Stimulated activated CD8-positive, alpha-beta memory T cell treated with anti-CD3 and anti-CD28 coated beads, Interleukin-7, amount 100 ng/mL, for 48 hours (primary cell): ENCODE measurements around the gene NDRG3.

Experiments used
- DNase-seq, 2 donors: peaks; one replicate each; pipeline ENCODE4 v3.0.0-alpha.2; 2020; ENCODE audit warnings: low read depth in 1 of 2; ENCODE audit errors: extremely low read depth in 1 of 2

Gene NDRG3

DNA sequence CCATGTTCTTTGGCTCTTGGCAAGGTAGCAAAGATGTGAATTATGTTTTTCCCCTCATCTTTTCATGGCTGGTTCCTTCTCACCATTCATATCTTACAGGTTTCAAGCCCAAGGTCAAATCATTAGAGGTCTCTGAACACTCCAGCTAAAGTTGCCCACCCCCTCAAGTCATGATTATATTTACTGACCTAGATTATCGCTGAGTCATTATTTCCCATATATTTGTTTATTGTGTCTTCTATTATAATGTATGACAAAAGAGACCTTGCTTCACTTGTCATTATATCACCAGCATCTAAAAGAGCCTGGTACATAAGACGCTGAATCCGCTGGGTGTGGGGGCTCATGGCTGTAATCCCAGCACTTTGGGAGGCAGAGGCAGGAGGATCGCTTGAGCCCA is 15.2 kb upstream of the NDRG3 start:
- DNase-seq, result no peak

DNA sequence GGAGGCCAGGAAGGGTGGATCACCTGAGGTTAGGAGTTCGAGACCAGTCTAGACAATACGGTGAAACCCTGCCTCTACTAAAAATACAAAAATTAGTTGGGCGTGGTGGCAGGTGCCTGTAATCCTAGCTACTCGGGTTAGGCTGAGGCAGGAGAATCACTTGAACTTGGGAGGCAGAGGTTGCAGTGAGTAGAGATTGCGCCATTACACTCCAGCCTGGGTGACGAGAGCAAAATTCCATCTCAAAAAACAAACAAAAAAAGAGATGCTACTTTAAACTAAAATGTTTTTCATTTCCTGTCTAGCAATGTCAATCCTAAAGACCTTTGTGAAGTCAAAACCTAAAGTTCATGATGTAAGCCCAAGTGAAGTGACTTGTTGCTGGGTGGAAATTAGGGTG is 14.8 kb upstream of the NDRG3 start:
- DNase-seq, result no peak

DNA sequence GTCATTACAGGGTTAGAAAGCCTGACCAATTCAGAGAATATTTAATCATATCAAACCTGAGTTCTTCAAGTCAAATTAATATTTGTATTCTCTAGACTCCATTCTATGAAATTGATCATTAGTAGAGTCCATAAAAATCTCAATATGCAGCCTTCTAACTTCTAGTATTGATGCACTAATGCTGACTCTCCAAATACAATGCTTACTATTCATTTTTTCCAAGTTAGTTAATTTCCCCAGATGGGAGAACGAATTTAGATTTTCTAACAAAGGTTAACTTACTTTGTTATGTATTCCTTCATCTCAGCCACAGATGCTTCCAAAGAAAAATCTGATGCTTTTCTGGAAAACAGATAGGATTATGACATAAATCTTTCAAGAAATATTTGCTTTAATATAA is 12.4 kb upstream of the NDRG3 start:
- no peak for DNase-seq

DNA sequence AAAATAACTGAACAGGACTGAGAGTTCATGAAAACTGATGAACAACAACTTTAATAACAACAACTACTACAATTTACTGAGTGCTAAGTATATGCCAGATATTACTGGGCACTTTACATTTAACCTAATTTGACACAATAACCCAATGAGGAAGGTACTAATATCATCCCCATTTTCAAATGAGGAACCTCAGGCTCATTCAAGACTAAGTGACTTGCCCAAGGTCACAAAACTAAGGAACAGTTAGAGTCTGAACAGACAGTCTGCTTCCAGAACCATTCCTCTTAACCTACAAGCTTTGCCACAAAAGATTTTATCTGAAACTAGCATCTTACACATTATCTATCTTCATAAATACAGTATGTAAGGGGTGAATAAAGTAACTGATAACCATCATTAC is 10.6 kb upstream of the NDRG3 start:
- no peak for DNase-seq

DNA sequence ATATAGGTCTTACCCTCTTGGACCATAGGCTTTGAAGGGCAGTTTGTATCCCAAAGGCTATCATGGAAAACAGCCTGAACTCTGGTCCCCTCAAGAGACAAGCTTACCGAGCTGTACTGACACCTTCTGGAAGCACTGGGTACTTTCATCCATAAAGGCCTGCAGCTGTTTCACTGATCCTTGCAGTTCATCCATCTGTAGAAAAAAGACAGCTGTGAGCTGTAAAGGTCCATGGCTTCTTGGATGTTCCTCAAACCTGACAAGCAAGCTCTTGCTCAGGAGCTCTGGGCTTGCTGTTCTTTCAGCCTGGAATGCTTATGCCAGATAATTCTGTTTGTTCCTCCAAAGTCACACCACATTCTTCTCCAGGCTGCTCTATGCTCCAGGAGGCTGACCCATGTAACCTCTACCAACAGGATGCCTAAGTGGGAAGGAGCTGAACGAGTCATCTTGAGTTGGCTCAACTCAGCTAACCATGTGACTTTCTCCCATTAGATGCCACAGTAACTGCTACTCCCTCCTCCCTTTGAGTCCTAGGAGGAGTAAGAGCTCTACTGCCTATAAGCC is 8.8 kb upstream of the NDRG3 start:
- DNase-seq, result peak in 1 of 2 donors; percentile 10

DNA sequence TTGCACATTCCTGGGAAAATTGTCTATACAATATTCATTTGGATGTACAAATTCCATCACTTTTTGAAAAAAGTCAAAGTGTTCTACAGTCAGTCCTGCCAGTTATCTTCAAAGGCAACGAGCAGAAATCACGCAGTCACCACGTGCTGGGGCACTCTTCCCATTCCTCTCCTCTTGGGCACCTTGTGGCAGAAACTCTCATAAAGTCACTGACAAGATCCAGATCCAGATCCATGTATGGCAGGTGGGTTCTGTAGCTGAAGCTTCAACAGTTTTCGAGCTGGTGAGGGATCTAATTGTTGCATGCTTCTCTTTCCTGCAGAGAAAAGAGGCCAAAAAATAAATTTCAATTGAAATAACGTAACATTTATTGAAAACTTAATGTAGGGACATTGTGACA is 6.7 kb upstream of the NDRG3 start:
- DNase-seq, result no peak

DNA sequence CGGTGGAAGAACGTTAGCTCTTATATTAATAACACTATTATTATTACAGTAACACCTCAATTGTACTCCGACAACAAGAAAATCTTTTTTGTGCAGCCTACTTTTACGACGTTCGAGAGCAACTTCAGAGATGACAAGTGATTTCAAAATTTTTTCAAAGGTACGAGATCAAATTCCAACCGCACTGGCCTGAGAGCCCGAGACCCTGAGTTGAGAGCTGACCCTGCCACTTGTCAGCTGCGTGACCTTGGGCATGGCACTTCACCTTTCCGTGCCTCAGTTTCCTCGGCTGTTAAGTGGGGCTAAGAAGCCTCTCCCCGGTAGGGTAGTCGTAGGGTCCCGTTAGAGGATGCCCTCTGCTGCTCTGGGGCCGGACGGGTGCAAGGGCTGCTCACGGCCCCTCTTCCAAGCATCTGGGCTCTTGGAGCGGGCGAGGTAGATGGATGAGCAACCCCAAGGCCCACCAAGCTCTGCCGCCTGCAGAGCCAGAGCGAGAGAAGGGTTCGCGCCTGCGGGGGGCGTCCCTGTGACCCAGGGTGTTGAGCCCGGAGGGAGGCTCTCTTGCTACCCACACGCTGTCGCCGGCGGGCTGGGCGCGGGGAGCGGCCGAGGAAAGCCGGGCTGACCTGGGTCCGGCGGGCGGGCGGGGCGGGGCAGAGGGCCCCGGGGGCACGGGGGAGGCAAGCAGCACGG is 510 bp downstream of the NDRG3 start:
- peak; percentile 10 to 11 for DNase-seq

DNA sequence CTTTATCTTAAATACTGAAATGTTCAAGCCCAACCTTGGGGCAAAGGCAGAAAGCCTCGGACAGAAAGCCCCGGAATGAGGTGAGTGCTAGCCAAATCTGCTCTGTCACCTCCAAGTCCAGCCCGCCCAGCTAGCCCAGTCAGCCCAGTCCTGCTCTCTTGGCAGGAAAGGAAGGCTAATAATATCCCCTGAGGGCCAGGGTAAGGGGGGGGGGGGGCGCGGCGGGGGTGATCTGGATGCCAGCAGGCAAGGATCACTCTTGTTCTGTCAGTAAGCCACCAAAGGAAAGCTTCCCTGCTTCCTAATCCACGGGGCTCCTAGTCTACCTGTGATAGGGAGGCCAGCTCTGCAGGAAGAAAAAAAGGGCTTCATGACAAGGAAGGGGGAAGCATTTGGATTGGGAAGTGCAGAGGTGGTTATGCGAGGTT is 1.1 kb downstream of the NDRG3 start:
- DNase-seq, result no peak

DNA sequence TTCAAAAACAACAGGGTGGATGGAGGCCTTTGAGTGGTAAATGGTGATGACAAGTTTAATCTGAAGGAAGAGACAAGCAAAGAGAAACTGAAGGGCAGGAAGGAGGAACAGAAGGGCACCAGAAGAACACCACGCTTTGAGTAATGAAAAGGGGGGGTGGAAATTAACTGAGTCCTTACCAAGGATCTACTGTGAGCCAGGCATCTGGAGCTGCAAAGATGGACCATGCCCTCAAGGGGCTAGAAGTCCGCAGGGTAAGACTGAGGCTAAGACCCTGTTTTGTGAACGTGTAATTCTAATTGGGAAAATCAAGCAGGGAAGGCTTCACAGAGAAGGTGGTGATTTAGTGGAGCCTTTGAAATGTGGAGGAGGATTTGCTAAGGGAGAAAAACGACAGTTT is 1.6 kb downstream of the NDRG3 start:
- no peak for DNase-seq

DNA sequence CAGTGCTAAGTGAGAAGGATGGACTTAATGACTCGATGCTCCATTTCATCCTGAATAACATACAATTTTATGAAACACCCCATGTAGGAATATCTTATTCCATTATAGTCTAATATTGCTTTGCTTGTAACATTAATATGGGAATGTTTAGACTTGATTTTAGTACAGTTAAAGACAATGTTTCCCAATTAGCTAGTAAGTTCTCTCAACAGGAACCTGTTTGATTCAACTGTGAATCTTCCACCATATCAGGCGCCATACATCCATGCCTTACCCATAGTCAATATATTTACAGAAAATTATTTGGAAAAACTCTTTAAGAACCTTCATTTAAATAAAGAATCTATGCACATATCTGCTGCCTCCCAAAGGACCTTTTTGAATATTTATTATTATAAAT is 3.3 kb downstream of the NDRG3 start:
- no peak for DNase-seq

DNA sequence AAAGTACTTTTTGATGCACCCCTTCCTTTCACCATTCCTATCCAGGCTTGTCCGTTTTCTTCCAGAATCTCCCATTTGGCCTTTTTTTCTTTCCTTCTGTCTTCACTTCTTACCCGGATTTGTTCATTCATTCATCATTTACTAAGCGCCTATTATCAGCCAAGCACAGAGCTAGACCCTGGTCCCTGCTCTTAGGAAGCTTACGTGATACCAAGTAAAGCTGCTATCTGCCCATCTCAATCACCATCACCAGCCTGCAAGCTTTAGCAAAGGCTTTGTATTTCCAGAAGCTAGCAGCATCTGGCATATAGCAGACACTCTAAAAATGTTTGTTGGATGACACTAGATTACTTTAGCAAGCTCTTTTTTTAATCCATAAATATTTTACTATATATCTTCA is 4.8 kb downstream of the NDRG3 start:
- DNase-seq, result no peak

DNA sequence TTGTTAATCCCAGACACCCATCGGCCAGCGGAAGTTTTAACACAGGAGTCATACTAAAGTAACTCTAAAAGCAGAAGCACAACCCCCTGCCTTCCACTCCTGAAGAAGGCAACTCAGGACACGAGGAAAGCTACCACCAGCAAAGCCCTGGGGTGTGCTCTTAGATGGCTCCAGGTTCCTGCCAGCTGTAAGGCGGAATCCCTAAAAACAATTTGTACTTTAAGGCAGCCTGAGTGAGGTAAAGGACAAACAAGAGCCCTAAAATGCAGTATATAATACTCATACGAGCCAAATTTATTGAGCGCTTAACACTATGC is 8.7 kb downstream of the NDRG3 start:
- DNase-seq, result no peak

DNA sequence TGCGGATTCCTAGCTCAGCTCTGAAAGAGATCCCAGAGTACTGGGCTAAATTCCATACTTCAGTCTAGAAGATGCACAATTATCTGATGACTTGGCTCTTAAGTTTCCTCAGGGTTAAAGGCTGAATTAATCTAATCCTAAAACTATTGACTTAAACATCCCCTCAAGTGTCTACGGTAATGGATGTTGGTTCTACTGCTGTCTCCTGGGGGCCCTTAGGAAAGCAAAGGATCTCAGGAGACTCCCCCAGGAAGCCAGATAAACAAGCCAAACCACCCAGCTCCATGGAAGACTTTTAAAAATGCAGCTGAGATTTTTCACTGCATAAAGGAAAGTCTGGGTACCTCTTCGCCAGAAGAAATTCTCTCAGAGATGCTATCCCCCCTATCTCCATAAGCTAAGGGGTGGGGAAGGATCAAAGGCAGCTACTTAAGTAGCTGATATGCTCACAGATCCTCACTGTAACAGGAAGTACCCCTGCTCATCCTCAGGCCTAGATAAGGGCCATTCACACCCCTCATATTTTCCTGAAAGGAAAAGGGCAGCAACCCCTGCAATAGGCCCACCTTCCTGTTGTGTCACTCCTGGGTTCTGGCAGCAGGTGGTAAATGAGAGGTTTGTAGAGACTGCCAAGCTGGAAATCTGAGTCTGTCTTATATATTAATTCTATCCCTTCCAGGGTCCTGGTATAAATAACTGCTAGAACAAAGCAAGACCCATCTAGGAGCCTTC is 9.3 kb downstream of the NDRG3 start:
- no peak for DNase-seq

DNA sequence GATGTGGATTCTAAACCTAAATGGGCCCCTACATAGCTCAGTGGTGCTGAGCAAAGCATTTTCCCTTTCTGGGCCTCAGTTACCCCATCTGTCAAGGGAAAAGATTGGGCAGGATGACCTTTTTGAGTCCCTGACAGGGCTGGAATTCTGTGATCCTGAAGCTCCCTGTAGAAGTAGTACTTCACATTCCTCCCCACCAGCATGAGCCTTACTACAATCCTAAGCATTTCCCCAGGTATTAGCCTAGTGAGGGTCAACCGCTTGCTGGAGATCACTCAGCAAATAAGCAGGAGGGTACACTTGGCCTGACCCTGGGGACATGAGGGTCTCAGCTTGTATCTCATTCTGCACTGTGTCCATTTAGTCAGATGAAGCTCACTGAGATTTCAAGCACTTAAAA is 13.4 kb downstream of the NDRG3 start:
- DNase-seq, result no peak

DNA sequence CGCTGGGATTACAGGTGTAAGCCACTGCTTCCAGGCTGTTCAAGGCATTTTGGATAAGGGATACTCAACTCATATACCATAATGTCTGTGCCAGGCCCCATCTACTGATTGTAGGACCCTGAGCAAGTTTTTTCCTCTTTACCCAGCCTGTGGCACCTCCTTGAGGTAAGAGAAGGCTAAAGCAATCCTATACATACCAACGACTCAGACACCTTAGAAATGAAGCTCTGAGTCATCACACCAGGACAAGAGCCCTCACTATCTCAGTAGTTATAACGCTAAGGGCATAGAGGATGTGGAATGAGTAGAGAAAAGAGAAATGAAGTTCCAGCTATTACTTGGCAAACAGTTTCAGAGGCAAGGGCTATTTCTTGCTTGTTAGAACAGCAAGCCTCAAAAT is 16.9 kb downstream of the NDRG3 start:
- DNase-seq, result peak in 1 of 2 donors; percentile 5

DNA sequence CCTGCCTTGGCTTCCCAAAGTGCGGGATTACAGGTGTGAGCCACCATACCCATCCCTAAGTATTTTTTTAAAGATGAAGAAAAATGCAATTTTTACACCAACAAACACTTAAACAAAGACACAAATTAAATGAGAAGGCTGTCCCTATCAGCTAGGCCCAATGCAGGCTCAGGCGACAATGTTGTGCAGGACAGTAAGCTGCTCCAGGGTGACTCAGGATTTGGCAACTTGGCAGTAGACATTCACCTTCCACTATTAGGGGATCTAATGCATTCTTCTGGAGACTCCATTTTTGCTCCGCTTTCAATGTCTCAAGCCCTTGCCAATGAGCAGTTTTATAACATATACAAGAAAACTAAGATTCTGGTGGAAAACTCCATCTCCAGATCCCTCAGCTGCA is 19.7 kb downstream of the NDRG3 start:
- DNase-seq, result no peak

DNA sequence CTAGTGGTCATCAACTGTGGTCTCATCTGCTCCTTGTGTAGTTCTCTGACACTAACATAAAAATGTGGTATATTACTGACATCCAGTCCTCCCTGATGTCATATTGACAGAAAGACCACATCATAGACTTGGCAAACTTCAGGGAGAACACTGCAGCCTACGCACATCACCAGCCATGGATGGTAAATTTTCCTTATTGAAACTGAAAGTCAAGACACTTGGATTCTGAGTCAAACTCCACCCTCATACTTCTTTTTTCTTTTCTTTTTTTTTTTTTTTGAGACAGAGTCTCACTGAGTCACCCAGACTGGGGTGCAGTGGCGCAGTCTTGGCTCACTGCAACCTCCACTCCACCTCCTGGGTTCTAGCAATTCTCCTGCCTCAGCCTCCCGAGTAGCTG is 25.4 kb downstream of the NDRG3 start:
- no peak for DNase-seq

DNA sequence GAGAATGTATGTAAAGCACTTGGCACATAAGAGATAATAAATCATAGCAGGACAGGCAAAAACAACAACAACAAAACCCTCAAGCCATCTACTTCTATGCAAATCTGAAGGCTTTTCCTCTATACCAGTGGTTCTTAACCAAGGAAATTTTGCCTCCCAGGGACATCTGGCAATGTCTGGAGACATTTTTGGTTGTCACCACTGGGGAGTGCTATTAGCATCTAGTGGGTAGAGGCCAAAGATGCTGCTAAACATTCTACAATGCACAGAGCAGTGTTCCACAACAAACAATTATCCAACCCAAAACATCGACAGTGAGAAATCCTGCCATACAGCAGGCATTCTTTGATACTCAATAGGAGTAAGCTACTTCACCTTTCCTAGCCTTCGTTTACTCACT is 28.2 kb downstream of the NDRG3 start:
- DNase-seq, result no peak

DNA sequence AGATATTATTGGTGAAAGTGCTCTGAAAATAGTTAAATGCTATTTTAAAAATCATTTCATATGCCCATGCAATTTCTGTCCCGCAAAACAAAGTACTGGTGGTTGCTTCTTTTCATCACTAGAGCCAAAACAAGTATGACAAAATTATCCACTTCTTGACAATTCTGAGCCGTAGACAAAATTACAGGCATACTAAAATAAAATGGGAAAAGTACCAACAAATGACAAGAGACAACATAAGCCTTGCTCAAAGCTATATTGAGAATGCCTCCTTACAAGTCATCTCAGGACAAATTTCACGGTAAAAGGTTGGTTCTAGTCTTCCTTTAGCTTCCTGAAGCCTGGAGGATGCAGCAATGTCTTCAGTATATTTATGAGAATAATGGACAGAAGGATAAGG is 28.9 kb downstream of the NDRG3 start:
- no peak for DNase-seq

DNA sequence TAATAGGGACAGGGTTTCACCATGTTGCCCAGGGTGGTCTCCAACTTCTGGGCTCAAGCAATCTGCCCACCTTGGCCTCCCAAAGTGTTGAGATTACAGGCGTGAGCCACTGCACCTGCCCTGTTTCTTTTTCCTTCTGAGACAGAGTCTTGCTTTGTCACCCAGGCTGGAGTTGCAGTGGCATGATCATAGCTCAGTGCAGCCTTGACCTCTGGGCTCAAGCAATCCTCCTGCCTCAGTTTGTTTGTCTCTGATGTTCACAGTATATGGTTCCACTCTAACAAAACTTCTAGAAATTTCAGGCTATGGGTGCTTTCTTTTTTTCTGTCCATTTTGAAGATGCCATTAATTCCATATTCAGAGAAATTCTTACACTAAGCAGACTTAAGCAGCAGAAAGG is 33.1 kb downstream of the NDRG3 start:
- DNase-seq, result no peak

DNA sequence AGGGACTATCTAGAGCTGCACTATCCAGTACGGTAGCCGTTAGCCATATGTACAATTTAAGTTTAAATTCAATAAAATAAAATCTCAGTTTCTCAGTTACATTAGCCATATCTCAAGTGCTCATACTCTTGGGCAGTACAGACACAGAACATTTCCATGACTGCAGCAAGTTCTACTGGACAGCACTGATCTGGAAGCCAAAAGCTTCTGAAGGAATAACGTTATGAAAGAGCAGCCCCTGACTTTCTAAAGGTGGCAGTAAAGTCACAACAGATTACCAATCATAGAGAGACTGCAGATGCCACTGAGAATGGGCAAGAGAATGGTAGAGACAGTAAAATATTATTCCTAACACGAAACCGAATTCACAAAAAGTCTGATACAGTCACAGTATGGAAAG is 36.8 kb downstream of the NDRG3 start:
- no peak for DNase-seq

DNA sequence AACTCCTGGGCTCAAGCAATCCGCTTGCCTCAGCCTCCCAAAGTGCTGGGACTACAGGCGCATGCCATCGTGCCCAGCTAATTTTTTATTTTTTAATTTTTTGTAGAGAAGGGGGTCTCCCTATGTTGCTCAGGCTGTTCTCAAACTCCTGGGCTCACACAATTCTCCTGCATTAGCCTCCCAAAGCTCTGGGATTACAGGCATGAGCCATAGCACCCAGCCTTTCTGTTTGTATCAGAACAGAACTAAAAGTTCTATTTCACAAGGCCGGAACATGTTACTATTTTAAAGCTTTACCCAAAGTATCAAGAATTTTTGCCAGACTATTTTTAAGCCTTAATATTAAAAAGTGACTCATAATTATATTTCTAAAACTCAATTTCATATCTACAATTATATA is 42.4 kb downstream of the NDRG3 start:
- DNase-seq, result no peak

DNA sequence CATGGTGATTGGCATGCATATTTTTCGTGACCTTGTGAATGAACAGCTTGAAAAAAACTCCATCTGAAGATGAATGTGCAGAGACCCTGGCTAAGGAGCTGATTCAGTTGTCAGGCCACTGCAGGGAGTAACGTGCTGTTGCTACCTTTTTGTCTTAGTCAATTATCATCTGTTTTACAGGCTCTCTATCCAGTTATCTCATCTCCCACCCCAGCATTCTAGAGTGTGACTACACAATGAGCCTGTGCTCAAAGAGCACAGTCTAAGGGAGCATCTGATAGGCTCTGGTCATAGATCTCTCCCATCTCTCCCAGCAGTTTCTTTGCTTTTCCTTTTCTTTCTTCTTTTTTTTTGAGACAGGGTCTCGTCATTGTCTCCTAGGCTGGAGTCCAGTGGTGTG is 45.5 kb downstream of the NDRG3 start:
- DNase-seq, result no peak
